ENCODE data around the gene FBXW11.

DNA sequence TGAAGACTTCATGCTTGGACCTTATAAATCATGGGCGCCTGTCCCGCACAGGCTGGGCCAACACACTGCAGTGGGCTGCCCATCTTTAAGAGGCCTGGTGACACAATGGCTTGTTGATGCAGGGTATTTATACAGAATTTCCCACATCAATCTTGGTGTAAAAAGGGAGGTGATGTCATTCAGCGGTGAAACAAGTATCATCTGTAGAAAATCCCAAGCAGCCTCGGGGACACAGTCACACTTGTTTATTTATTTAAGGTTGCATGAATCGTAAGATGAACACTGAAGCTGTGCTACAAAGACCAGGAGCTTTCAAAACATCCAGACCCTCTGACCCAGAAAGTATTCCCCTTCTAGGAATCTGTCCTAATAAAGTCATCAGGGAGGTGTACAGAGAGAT lies 180.3 kb downstream of the FBXW11 start:
- TF ChIP-seq, protein P1, sequence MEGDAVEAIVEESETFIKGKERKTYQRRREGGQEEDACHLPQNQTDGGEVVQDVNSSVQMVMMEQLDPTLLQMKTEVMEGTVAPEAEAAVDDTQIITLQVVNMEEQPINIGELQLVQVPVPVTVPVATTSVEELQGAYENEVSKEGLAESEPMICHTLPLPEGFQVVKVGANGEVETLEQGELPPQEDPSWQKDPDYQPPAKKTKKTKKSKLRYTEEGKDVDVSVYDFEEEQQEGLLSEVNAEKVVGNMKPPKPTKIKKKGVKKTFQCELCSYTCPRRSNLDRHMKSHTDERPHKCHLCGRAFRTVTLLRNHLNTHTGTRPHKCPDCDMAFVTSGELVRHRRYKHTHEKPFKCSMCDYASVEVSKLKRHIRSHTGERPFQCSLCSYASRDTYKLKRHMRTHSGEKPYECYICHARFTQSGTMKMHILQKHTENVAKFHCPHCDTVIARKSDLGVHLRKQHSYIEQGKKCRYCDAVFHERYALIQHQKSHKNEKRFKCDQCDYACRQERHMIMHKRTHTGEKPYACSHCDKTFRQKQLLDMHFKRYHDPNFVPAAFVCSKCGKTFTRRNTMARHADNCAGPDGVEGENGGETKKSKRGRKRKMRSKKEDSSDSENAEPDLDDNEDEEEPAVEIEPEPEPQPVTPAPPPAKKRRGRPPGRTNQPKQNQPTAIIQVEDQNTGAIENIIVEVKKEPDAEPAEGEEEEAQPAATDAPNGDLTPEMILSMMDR (IDR thresholded peaks at IDR 0.05), result no peak
- no peak for TF ChIP-seq POLR2A (IDR thresholded peaks at IDR 0.05)
